HG02798 (cell line): ENCODE measurements around the gene MGP.

Source experiments
- ATAC-seq: cut with Tn5 transposase; IDR thresholded peaks from one replicate; pipeline ENCODE4 v1.9.1; 2021; ENCODE audit warnings: mild to moderate bottlenecking; ENCODE audit not compliant: unreplicated experiment, poor library complexity

Gene MGP

GRCh38 chr12:14885718-14886221, at the start of gene MGP:
MGP (minus strand) TSS chr12:14885854; CDS start chr12:14885791, 63 bp downstream.
- no peak for ATAC-seq

GRCh38 chr12:14935031-14935430, 49.4 kb upstream of the MGP start:
- no peak for ATAC-seq

GRCh38 chr12:14934511-14934910, 48.9 kb upstream of the MGP start:
- no peak for ATAC-seq

DNA sequence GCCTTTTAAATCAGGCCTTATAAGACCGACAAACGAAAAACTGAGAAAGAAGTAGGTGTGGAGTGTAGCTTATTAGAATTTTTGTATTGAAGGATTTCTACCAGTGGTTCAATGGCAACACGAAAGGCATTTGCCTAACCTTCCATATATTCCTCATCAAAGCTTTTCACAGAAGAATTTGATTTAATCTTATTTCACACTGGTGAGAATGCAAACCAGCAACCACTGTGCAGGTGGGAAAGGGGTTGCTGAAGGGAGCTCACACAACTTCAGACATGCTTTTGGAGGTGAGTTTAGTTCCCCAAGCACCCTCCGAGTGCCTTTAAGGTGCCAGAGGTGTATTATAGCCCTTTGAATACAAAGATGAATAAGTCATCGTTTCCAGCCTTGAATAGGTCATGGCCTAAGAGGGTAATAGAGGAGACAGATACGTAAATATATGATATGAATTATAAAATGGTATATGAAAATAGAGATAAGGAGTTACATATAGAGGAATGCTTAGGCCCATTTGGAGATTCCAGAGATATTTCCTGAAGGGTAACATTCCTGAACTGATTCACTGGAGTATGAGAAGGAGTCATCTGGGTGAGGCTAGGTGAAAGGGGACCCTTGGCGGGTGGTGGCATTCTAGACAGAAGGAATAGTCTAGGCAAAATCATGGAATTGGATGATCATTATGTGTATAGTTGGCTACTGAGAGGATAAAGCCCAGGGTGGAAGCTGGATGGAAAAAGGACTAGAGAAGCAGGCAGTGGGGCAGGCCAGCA, 46.3 kb upstream of the MGP start:
- ATAC-seq, result no peak

GRCh38 chr12:14931359-14931758, 45.7 kb upstream of the MGP start:
- ATAC-seq, result no peak

DNA sequence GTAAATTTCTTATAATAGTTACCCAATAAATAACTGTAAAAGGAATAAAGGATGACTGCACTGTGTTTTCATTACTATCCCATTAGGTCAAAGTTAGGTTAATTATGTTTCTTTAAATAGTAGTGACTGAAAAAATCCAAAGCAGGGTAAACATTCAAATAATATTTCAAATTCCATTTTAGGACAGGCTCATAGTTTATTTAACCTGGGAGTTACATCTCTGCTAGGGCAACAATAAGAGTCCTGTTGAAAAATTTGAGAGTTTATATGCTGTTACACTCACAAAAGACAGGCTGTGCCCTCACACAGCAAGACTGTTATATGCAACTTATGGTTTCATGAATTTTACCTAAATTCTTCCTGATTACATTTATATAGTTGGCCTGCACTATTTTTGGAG, 44.6 kb upstream of the MGP start:
- ATAC-seq, result no peak

DNA sequence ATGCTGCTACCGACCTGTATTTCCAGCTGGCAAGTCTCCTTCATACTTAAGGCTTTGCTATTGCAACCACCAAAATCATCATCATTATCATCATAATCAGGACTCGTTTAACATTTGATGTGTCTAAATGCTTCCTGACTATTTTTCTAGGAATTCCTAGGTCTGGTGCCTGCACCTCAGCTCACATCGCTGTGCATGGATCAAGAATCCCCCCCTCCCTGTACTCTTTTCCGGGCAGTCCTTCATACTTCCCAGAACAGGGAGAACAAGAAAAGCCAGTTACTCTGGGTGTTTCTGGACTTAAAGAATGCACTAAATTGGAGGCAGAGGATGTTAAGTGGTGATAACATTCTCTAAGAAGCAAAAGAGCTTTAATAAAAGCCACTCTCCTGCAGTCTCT, 43.3 kb upstream of the MGP start:
- ATAC-seq, result no peak

DNA sequence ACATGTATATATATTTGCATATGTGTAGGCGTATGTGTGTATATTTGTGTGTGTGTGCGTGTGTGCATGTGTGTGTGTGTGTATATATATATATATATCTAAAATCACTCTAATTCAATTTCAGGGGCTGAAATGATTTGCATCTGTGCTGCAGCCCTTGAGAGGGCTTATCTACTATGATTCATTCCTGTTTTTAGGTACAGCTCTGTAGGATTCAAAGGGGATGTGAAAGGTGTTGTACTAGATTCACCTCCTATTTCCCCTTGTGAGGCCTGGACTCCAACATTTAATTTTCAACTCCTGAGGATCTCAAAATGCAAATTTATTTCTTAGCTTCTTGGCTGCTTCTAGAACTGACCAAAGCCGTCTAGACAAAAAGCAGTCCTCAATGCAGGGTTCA, 41.6 kb upstream of the MGP start:
- no peak for ATAC-seq

DNA sequence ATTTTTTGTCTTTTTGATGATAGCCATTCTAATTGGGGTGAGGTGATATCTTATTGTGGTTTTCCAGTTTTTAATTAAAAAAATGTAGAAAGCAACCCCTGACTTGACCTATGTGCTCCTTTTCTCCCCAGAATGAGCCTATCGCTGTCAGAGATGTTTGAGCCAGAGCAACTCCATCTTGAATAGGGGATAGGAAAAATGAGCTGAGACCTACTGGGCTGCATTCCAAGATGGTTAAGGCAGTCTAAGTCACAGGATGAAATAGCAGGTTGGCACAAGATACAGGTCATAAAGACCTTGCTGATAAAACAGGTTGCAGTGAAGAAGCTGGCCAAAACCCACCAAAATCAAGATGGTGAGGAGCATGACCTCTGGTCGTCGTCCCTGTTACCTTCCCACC, 38.9 kb upstream of the MGP start:
- ATAC-seq, result no peak

DNA sequence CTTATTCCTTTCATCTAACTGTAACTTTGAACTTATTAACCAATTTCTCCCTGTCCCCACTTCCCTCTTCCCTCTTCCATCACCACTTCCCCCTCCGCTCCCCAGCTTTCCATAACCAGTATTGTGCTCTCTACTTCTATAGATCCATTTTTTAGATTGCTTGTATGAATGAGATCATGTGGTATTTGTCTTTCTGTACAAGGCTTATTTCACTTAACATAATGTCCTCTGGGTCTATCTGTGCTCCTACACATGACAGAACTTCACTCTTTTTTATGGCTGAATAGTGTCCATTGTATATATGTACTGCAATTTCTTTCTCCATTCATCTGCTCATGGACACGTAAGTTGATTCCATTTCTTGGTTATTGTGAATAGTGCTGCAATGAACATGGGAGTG, 38.3 kb upstream of the MGP start:
- no peak for ATAC-seq

DNA sequence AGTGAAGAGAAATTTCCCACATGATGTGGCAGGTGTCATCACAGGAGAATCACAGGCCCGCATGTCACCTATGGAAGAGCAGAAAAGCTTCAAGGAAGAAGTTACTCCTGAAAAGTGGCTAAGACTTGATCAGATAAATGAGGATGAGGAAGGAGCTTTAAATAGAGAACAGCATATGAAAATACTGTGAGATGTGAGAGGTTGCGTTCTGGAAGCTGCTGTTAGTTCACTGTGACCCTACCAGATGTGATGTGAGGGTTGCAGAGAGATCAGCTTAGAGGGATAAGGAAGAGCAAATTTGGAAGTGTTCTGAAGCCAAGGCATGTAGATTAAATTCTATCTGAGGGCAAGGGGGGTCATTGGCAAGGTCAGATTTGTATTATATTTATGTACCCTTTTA, 35.6 kb upstream of the MGP start:
- ATAC-seq, result peak; percentile 78

GRCh38 chr12:14920475-14921126, 34.9 kb upstream of the MGP start:
- ATAC-seq, result peak; percentile 81

DNA sequence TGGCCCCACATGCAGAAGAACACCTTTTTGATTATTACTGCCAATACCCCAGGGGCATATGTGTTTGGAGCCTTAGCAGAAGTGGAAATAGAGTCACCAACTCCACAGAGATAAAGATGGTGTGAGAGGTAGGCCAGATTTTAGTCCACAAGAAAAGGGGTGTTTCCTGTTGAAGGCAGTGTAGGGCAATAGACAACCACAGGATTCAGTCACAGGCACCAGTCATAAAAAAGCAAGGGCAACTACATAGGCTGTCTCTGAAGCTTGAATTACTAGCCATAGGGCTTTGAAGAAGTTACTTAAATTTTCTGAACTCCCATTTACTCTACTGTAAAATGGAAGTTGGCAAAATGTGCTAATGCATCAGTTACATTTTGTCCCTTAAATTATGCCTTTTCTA, 33.8 kb upstream of the MGP start:
- no peak for ATAC-seq

DNA sequence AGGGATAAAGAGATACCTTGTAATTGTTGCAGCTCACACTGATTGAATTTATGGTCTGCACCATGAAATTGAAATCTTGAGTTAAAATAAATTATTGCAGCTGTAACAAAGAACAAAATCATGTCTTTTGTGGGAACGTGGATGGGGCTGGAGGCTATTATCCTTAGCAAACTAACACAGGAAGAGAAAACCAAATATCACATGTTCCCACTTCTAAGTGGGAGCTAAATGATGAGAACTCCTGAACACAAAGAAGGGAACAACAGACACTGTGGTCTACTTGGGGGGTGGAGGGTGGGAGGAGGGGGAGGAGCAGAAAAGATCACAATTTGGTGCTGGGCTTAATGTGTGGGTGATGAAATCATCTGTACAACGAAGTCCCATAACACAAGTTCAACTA, 30.1 kb upstream of the MGP start:
- ATAC-seq, result no peak

- ATAC-seq, result no peak
Observed at GRCh38 chr12:14913381-14913781, 27.7 kb upstream of the MGP start.

DNA sequence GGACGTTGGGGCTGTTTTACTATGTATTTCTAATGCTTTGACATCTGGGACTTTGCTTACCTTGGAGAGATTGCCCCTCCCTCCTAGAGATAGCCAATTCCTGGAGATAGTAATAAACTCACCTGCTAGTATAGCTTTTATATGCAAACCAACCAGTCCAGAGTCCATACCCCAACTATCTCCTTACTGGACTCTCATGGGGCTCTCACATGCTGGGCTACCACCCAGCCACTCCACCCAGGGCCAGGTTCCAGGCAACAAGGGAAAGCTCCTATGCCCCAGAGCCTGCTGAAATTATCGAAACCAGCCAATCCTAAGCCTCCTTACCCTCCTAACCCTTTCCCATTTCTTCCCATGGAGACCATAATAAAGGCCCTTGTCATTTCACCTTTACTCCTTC, 25.5 kb upstream of the MGP start:
- no peak for ATAC-seq

DNA sequence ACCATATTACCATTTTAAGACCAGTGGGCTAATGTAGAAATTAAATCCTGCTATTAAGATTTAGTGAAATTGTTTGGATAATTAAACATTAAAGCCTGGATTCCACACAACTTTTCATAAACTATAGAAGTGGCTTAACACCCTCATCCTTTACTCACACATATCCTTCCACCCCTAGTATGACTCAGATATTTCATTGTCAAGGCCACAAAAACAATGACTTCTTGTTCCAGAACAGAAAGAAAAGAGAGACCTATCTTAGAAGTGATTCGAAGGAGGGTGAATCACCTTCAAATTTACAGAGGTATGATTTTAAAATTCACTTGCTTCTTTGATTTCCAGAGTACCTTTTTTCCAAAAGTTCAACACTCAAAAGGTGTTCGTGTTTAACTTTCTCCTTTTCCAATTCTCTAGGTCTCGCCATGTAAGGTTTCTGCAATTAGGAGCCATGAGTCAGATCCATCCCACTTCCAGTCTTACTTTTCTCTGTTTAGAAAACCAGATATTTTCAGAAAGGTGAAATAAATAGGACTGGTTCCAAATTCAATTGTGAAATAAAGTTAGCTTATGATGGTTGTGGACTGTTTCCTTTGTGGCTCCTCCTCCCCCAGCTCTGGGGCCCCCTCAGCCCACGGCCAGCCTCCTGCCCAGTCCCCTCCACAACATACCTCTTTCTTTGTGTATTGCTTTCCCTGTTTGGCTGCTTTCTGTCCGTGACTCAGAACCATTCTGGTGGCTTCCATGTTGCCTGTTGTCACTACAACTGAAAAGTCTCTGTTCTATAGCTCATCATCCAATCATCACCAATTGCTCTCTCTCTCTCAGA, 24.6 kb upstream of the MGP start:
- no peak for ATAC-seq

- ATAC-seq, result no peak
Observed at GRCh38 chr12:14907953-14908352, 22.3 kb upstream of the MGP start.

DNA sequence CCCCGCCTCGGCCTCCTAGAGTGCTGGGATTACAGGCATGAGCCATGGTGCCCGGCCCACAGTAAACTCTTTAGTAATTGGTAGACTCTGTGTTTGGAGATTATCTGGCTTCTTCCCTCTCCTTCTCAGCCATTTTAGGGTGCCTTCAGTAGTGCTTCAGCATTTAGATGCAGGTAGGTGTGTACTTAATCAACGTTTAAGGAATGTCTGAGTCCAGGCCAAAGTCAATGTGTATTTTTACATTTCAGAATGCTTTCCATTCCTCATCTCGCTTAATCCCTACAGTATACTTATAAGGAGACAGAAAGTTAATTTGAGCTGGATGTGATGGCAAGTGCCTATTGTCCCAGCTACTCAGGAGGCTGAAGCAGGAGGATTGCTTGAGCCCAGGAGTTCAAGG, 20.5 kb upstream of the MGP start:
- ATAC-seq, result no peak

- no peak for ATAC-seq
Observed at GRCh38 chr12:14905269-14906004, 19.8 kb upstream of the MGP start.
